ENCODE measurements around the gene NTNG1.

The NTNG1 gene

GRCh38 chr1:107501081-107501605, 360.3 kb downstream of the NTNG1 start:
- no peak for DNase-seq (ENCODE audit: low spot score)

- DNase-seq (ENCODE audit: low spot score) = no peak
These were observed 369.5 kb downstream of the NTNG1 start for GRCh38 chr1:107510347-107510746.

- no peak for DNase-seq (ENCODE audit: low spot score)
These were observed 372.0 kb downstream of the NTNG1 start for GRCh38 chr1:107512836-107513235.

- no peak for DNase-seq (ENCODE audit: low spot score)
These were observed 374.0 kb downstream of the NTNG1 start for GRCh38 chr1:107514841-107515240.

GRCh38 chr1:107515702-107516101, 374.9 kb downstream of the NTNG1 start:
- no peak for DNase-seq (ENCODE audit: low spot score)

- no peak for DNase-seq (ENCODE audit: low spot score)
These were observed 382.2 kb downstream of the NTNG1 start for GRCh38 chr1:107523061-107523460.

- DNase-seq (ENCODE audit: low spot score) = no peak
These were observed 382.9 kb downstream of the NTNG1 start for GRCh38 chr1:107523736-107524135.

- DNase-seq (ENCODE audit: low spot score) = no peak
These were observed 383.5 kb downstream of the NTNG1 start for GRCh38 chr1:107524301-107524700.

- DNase-seq (ENCODE audit: low spot score) = no peak
These were observed 384.3 kb downstream of the NTNG1 start for GRCh38 chr1:107525145-107525544.

- no peak for DNase-seq (ENCODE audit: low spot score)
These were observed 385.1 kb downstream of the NTNG1 start for GRCh38 chr1:107525961-107526360.

- no peak for DNase-seq (ENCODE audit: low spot score)
These were observed 385.8 kb downstream of the NTNG1 start for GRCh38 chr1:107526524-107527198.

GRCh38 chr1:107529511-107530149, 388.8 kb downstream of the NTNG1 start:
- no peak for DNase-seq (ENCODE audit: low spot score)

GRCh38 chr1:107530543-107530942, 389.7 kb downstream of the NTNG1 start:
- no peak for DNase-seq (ENCODE audit: low spot score)

- DNase-seq (ENCODE audit: low spot score) = no peak
These were observed 390.4 kb downstream of the NTNG1 start for GRCh38 chr1:107531065-107531908.

GRCh38 chr1:107532318-107532717, 391.5 kb downstream of the NTNG1 start:
- DNase-seq (ENCODE audit: low spot score) = no peak

All from left forelimb (tissue), 1 donor.